ENCODE results near the gene ENPP4. TPM values are rescaled to one million over a fixed set of nuclear protein-coding genes. Genes with fewer than 3 reads are reported as not detected.

The ENPP4 gene
- total and polyA plus RNA-seq, 2 of the 4 experiments (the other 2 are of a cell fraction) = under 0.01 to 0.03 TPM

- H3K4ac ChIP-seq (ENCODE audit: low read depth, low read length) = no peak overlapping the region
- no peaks in the 10 kb centered on the region for H3K36me3 ChIP-seq (ENCODE audit: control insufficient read depth, insufficient read depth, low read length)
- H3K18ac ChIP-seq (ENCODE audit: low read depth, low read length) = no peak overlapping the region
- H3K9me3 ChIP-seq (ENCODE audit: control insufficient read depth, insufficient read depth, low read length) = no peaks in the 10 kb centered on the region
- H4K20me1 ChIP-seq (ENCODE audit: insufficient read depth, low read length) = no peaks in the 10 kb centered on the region
- no peak overlapping the region for H2BK15ac ChIP-seq (ENCODE audit: low read depth, low read length)
- H3K4me2 ChIP-seq (ENCODE audit: low read depth, low read length) = no peak overlapping the region
- no peak overlapping the region for H3K56ac ChIP-seq (ENCODE audit: extremely low read depth, insufficient read depth, low read length)
- no peaks in the 10 kb centered on the region for H3K4me1 ChIP-seq (ENCODE audit: control insufficient read depth, insufficient read depth, low read length)
- no peaks in the 10 kb centered on the region for H3K9me1 ChIP-seq (ENCODE audit: insufficient read depth, low read length)
- H3K27me3 ChIP-seq (ENCODE audit: control insufficient read depth, insufficient read depth, low read length) = peaks cover 5% of the 10 kb centered on the region
- POLR2A ChIA-PET (ENCODE audit: unreplicated experiment) = no interaction called here
- H4K5ac ChIP-seq (ENCODE audit: low read depth, low read length) = no peak overlapping the region
- no peak overlapping the region for H2BK120ac ChIP-seq (ENCODE audit: low read depth, low read length)
- TF ChIP-seq BHLHE40 (IDR thresholded peaks at IDR 0.05; ENCODE audit: low read depth, low read length) (no peak), RFX5 (IDR thresholded peaks at IDR 0.05; ENCODE audit: low read depth, low read length) (no peak), SMC3 (IDR thresholded peaks at IDR 0.05; ENCODE audit: low read depth, low read length) (no peak), MXI1 (IDR thresholded peaks at IDR 0.05; ENCODE audit: borderline replicate concordance, low read depth, low read length) (no peak), CEBPB (IDR thresholded peaks at IDR 0.05; ENCODE audit: low read depth, low read length) (no peak), MAZ (IDR thresholded peaks at IDR 0.05; ENCODE audit: borderline replicate concordance, low read depth, low read length) (no peak), USF2 (IDR thresholded peaks at IDR 0.05; ENCODE audit: low read depth, low read length) (no peak), POLR2A (IDR thresholded peaks at IDR 0.05; ENCODE audit: low read depth, low read length) (no peak), ELK1 (IDR thresholded peaks at IDR 0.05; ENCODE audit: borderline replicate concordance, low read depth, low read length) (no peak), RCOR1 (IDR thresholded peaks at IDR 0.05; ENCODE audit: insufficient replicate concordance, low read length) (no peak), FOS (IDR thresholded peaks at IDR 0.05; ENCODE audit: low read depth, low read length) (no peak), CHD1 (IDR thresholded peaks at IDR 0.05; ENCODE audit: low read depth, low read length) (no peak), RAD21 (IDR thresholded peaks at IDR 0.05; ENCODE audit: low read length) (no peak)
- TF ChIP-seq, protein P1, sequence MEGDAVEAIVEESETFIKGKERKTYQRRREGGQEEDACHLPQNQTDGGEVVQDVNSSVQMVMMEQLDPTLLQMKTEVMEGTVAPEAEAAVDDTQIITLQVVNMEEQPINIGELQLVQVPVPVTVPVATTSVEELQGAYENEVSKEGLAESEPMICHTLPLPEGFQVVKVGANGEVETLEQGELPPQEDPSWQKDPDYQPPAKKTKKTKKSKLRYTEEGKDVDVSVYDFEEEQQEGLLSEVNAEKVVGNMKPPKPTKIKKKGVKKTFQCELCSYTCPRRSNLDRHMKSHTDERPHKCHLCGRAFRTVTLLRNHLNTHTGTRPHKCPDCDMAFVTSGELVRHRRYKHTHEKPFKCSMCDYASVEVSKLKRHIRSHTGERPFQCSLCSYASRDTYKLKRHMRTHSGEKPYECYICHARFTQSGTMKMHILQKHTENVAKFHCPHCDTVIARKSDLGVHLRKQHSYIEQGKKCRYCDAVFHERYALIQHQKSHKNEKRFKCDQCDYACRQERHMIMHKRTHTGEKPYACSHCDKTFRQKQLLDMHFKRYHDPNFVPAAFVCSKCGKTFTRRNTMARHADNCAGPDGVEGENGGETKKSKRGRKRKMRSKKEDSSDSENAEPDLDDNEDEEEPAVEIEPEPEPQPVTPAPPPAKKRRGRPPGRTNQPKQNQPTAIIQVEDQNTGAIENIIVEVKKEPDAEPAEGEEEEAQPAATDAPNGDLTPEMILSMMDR (conservative IDR thresholded peaks at IDR 0.05; ENCODE audit: low read depth, low read length) = no peak
- no peak overlapping the region for H3K14ac ChIP-seq (replicated peaks; ENCODE audit: low read depth, low read length)
- CTCF ChIA-PET = no interaction called here
- H2BK20ac ChIP-seq (ENCODE audit: low read depth, low read length) = no peak overlapping the region
- no TSS peak for BruUV-seq (replicated peaks)
- no peak overlapping the region for H4K91ac ChIP-seq (ENCODE audit: insufficient read depth, low read depth, low read length)
- in situ Hi-C loops (cut with MboI; ENCODE audit: low sequenced_read_pairs) = no loop called here
- H3K79me1 ChIP-seq (ENCODE audit: low read depth in 1 of 2, low read length in 2 of 2) = no peaks in the 10 kb centered on the region
- dilution Hi-C loops (cut with HindIII; ENCODE audit: low sequenced_read_pairs, unreplicated experiment) = no loop called here
- no peak overlapping the region for H2AK9ac ChIP-seq (replicated peaks; ENCODE audit: low read depth, low read length, poor library complexity)
- intact Hi-C loops (cut with micrococcal nuclease) = no loop called here
- DNase-seq = no peak
- no CpG with 5 or more reads among the region's 4 CpGs for WGBS, 2 experiments (ENCODE audit: extremely low coverage in 2 of 2, insufficient read length in 1 of 2)
- no peak overlapping the region for H3K23ac ChIP-seq (ENCODE audit: low read depth, low read length)
- no peak overlapping the region for H2AK5ac ChIP-seq (ENCODE audit: low read depth, low read length)
- H3K27ac ChIP-seq (ENCODE audit: insufficient read depth, low read length) = no peak overlapping the region
- ATAC-seq (ENCODE audit: low read depth) = no peak
- no peak overlapping the region for H3K9ac ChIP-seq (ENCODE audit: low read depth, low read length)
- H3K4me3 ChIP-seq (ENCODE audit: insufficient read depth, low read depth, low read length) = no peak overlapping the region
- no peak overlapping the region for H2BK5ac ChIP-seq (ENCODE audit: low read depth, low read length, poor library complexity, severe bottlenecking)
- no peak overlapping the region for H2AFZ ChIP-seq (replicated peaks; ENCODE audit: low read length, poor library complexity)
- H4K8ac ChIP-seq (ENCODE audit: low read depth in 2 of 2, low read length in 2 of 2) = no peak overlapping the region
These were observed 877 bp downstream of the ENPP4 start for GRCh38 chr6:46130666-46131065.

Data from IMR-90 (cell line).